Measurements from ENCODE around the gene JPH2.

DNA sequence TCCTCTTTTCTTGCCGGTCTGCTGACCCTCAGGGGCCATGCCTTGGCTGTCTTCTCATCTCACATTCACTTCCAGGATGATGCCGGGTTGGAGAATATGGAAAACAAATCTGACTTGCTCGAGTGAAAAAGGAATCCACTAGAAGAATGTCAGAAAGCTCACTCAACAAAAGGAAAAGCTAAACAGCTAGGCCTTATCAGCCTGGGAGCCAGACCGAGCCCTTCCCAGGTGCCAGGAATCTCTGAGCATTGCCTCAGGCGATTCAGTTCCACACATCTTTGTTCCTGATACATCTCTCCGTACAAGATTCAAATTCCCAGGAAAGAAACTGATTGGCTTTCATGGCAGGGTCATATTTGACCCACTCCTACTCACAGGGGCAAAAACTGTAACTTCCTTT lies 32.8 kb upstream of the JPH2 start:
- no peak for TF ChIP-seq EZH2 (IDR thresholded peaks at IDR 0.05; ENCODE audit: borderline replicate concordance, low read depth, low read length, severe bottlenecking)
- TF ChIP-seq, protein P1, sequence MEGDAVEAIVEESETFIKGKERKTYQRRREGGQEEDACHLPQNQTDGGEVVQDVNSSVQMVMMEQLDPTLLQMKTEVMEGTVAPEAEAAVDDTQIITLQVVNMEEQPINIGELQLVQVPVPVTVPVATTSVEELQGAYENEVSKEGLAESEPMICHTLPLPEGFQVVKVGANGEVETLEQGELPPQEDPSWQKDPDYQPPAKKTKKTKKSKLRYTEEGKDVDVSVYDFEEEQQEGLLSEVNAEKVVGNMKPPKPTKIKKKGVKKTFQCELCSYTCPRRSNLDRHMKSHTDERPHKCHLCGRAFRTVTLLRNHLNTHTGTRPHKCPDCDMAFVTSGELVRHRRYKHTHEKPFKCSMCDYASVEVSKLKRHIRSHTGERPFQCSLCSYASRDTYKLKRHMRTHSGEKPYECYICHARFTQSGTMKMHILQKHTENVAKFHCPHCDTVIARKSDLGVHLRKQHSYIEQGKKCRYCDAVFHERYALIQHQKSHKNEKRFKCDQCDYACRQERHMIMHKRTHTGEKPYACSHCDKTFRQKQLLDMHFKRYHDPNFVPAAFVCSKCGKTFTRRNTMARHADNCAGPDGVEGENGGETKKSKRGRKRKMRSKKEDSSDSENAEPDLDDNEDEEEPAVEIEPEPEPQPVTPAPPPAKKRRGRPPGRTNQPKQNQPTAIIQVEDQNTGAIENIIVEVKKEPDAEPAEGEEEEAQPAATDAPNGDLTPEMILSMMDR (IDR thresholded peaks at IDR 0.05; ENCODE audit: borderline replicate concordance, extremely low read depth, low read length, poor library complexity, severe bottlenecking): no peak
